Astrocyte (in vitro differentiated cells and primary cell): Measurements from ENCODE around the gene METTL23.

ENCODE experiments used
- EZH2 ChIP-seq: IDR thresholded peaks from 2 replicates; pipeline ENCODE4 v1.6.1; 2012; ENCODE audit warnings: mild to moderate bottlenecking, low read length, inconsistent platforms; ENCODE audit not compliant: insufficient read depth
- TF ChIP-seq, protein P1 (sequence below): IDR thresholded peaks from 2 replicates; pipeline ENCODE4 v1.5.1; 2011; ENCODE audit warnings: low read depth, mild to moderate bottlenecking, inconsistent platforms, low read length, moderate library complexity; ENCODE audit not compliant: insufficient read depth

DNA sequence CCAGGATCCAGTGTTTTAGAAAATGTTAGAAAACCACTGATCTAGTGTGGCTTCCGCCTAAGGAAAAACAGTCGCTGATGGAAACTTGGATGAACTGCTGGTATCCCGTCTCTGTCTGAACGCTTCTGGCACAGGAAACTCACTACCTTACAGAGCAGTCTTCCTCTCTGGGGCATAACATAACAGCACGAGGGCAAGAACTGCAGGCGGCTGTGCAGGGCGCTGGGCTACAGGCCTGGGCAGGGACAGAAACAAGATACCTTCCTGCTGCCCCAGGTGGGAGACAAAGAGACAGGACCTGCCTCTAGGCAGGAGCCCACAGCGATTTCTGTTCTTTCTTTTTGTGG, 26.4 kb upstream of the METTL23 start:
- TF ChIP-seq, protein P1, sequence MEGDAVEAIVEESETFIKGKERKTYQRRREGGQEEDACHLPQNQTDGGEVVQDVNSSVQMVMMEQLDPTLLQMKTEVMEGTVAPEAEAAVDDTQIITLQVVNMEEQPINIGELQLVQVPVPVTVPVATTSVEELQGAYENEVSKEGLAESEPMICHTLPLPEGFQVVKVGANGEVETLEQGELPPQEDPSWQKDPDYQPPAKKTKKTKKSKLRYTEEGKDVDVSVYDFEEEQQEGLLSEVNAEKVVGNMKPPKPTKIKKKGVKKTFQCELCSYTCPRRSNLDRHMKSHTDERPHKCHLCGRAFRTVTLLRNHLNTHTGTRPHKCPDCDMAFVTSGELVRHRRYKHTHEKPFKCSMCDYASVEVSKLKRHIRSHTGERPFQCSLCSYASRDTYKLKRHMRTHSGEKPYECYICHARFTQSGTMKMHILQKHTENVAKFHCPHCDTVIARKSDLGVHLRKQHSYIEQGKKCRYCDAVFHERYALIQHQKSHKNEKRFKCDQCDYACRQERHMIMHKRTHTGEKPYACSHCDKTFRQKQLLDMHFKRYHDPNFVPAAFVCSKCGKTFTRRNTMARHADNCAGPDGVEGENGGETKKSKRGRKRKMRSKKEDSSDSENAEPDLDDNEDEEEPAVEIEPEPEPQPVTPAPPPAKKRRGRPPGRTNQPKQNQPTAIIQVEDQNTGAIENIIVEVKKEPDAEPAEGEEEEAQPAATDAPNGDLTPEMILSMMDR: no peak
- TF ChIP-seq EZH2: no peak
